ENCODE measurements around the gene NLGN3. TPM values are rescaled to one million over a fixed set of nuclear protein-coding genes. Genes with fewer than 3 reads are reported as not detected.

NLGN3 gene
- total RNA-seq, 2 donors from 2014 or later, result 0.19 to 0.98 TPM

DNA sequence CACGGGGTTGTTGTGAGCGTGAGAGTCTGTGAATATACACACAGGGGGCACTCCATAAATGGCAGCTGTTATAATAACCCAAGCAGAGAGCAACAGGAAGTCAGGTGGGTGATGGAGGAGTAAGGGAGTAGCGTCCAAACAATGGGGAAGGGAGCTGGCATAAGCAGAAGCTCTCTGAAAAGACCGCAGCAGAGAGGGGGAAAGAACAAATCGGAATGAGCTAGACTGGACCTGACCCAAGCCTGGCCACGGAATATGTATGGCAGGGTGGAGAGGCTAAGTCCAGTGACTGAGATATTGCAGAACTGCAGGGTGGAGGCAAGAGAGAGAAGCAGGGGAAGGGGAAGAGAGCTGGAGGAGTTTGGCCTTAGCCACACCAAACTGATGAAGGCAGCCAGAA, 71.8 kb downstream of the NLGN3 start:
- TF ChIP-seq, protein P1, sequence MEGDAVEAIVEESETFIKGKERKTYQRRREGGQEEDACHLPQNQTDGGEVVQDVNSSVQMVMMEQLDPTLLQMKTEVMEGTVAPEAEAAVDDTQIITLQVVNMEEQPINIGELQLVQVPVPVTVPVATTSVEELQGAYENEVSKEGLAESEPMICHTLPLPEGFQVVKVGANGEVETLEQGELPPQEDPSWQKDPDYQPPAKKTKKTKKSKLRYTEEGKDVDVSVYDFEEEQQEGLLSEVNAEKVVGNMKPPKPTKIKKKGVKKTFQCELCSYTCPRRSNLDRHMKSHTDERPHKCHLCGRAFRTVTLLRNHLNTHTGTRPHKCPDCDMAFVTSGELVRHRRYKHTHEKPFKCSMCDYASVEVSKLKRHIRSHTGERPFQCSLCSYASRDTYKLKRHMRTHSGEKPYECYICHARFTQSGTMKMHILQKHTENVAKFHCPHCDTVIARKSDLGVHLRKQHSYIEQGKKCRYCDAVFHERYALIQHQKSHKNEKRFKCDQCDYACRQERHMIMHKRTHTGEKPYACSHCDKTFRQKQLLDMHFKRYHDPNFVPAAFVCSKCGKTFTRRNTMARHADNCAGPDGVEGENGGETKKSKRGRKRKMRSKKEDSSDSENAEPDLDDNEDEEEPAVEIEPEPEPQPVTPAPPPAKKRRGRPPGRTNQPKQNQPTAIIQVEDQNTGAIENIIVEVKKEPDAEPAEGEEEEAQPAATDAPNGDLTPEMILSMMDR (IDR thresholded peaks at IDR 0.05), result no peak
- no peaks in the 10 kb centered on the region for H3K4me1 ChIP-seq
- H3K9me3 ChIP-seq, result no peaks in the 10 kb centered on the region
- no peak for DNase-seq (ENCODE audit: low spot score)
- H3K27ac ChIP-seq, result no peak overlapping the region
- no peaks in the 10 kb centered on the region for H3K27me3 ChIP-seq
- H3K36me3 ChIP-seq, result no peaks in the 10 kb centered on the region
- no peak overlapping the region for H3K4me3 ChIP-seq

DNA sequence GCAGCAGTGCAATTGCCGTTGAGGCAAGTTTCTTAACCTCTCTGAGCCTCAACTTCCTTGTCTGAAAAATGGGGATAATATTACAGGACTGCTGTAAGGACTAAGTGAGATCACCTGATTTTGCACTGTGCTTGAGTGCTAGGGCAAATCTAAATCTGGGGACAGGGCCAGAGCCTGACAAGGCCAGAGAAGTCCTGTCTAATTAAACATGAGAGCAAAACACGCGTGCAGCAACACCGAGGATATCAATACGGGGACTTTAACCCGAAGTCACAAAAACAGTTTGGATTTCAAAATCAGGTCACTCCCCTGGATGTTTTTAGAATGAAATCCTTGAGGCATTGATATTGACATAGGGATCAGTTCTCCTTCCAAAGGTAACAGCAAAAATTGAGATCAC, 72.7 kb downstream of the NLGN3 start:
- TF ChIP-seq, protein P1 (IDR thresholded peaks at IDR 0.05), result no peak
- no peak overlapping the region for H3K4me3 ChIP-seq
- H3K27ac ChIP-seq, result no peak overlapping the region
- H3K4me1 ChIP-seq, result no peaks in the 10 kb centered on the region
- no peak for DNase-seq (ENCODE audit: low spot score)
- no peaks in the 10 kb centered on the region for H3K9me3 ChIP-seq
- no peaks in the 10 kb centered on the region for H3K36me3 ChIP-seq
- H3K27me3 ChIP-seq, result no peaks in the 10 kb centered on the region

Other genes with a start within 250 kb of the NLGN3 start
- not detected for gene TEX11, start 236.1 kb upstream of the NLGN3 start, total RNA-seq
- gene SLC7A3, start 213.7 kb upstream of the NLGN3 start, total RNA-seq, result not detected
- gene SNX12, start 76.5 kb upstream of the NLGN3 start, total RNA-seq, result 10 to 100 TPM; 30.8 to 40.1 TPM
- 10 to 100 TPM; 12.4 to 17.0 TPM for gene FOXO4, start 49.0 kb upstream of the NLGN3 start, total RNA-seq
- not detected for gene CXorf65, start 38.1 kb upstream of the NLGN3 start, total RNA-seq
- gene IL2RG, start 33.3 kb upstream of the NLGN3 start, total RNA-seq, result 1 to 10 TPM in 1 of 2 donors, not detected in 1; 4.2 TPM
- 10 to 100 TPM; 14.8 to 25.5 TPM for gene MED12, start 26.2 kb upstream of the NLGN3 start, total RNA-seq
- not detected for gene GJB1, start 78.4 kb downstream of the NLGN3 start, total RNA-seq
- gene ZMYM3, start 109.3 kb downstream of the NLGN3 start, total RNA-seq, result 10 to 100 TPM in 1 of 2 donors, 1 to 10 TPM in 1; 10.0 to 10.5 TPM
- gene NONO, start 138.8 kb downstream of the NLGN3 start, total RNA-seq, result 100 to 1,000 TPM; 110 to 120 TPM
- 100 to 1,000 TPM; 102 to 172 TPM for gene ITGB1BP2, start 156.9 kb downstream of the NLGN3 start, total RNA-seq
- 10 to 100 TPM; 17.9 to 19.1 TPM for gene TAF1, start 221.5 kb downstream of the NLGN3 start, total RNA-seq

Data from right atrium auricular region (tissue), 2 donors.